ELF-1 (cell line): Measurements from ENCODE around the gene CT45A5.
"Not testable (repeated sequence)": the region's sequence is repeated elsewhere in the genome, so short reads cannot be mapped to it uniquely, and the experiment has no call there.

Experiments
- DNase-seq: peaks from one replicate; pipeline ENCODE4 v3.0.0-alpha.2; 2016; ENCODE audit warnings: low read depth, low spot score

The CT45A5 gene, protein sequence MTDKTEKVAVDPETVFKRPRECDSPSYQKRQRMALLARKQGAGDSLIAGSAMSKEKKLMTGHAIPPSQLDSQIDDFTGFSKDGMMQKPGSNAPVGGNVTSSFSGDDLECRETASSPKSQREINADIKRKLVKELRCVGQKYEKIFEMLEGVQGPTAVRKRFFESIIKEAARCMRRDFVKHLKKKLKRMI

DNA sequence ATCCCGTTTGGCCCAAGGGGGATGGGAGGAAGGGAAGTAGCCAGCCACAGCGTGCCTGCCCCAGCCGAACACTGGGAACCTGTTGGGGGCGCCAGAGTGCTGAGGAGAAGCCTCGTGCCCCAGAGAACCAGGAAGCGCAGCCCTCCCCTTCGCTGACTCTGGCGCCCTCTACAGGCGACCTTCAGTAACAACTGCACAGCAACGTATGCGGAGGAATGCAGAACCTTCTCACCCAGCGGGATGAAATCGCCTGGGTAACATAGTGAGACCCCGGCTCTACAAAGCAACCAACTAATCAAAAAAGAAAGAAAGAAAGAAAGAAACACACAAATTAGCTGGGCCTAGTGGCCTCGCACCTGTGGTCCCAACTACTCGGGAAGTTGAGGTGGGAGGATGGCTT, at the start of gene CT45A5:
Gene CT45A5 (minus strand): TSS at position 101 of the 400 bp plus-strand sequence. CDS start 3,774 bp downstream, outside the sequence.
- not testable (repeated sequence) for DNase-seq

DNA sequence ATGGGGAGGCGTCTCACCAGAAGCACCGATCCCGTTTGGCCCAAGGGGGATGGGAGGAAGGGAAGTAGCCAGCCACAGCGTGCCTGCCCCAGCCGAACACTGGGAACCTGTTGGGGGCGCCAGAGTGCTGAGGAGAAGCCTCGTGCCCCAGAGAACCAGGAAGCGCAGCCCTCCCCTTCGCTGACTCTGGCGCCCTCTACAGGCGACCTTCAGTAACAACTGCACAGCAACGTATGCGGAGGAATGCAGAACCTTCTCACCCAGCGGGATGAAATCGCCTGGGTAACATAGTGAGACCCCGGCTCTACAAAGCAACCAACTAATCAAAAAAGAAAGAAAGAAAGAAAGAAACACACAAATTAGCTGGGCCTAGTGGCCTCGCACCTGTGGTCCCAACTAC, 34.6 kb upstream of the CT45A5 start, which contains the start of gene CT45A2:
Gene CT45A2 (minus strand): TSS at position 101 of the 400 bp plus-strand sequence. CDS start 3,747 bp downstream, outside the sequence.
- DNase-seq: not testable (repeated sequence)

- DNase-seq: not testable (repeated sequence)
Observed at GRCh38 chrX:135802687-135803086, 17.4 kb upstream of the CT45A5 start, which contains the start of gene CT45A6. CT45A6 (minus strand) TSS chrX:135802787; CDS start chrX:135798993, 3,794 bp downstream.

- not testable (repeated sequence) for DNase-seq
Observed at GRCh38 chrX:135768091-135768490, 17.2 kb downstream of the CT45A5 start, which contains the start of gene CT45A3. CT45A3 (minus strand) TSS chrX:135768191; CDS start chrX:135764444, 3,747 bp downstream.

DNA sequence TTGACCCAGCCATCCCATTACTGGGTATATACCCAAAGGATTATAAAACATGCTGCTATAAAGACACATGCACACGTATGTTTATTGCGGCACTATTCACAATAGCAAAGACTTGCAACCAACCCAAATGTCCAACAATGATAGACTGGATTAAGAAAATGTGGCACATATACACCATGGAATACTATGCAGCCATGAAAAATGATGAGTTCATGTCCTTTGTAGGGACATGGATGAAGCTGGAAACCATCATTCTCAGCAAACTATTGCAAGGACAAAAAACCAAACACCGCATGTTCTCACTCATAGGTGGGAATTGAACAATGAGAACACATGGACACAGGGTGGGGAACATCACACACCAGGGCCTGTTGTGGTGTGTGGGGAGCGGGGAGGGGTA, 40.6 kb downstream of the CT45A5 start:
- DNase-seq: not testable (repeated sequence)

DNA sequence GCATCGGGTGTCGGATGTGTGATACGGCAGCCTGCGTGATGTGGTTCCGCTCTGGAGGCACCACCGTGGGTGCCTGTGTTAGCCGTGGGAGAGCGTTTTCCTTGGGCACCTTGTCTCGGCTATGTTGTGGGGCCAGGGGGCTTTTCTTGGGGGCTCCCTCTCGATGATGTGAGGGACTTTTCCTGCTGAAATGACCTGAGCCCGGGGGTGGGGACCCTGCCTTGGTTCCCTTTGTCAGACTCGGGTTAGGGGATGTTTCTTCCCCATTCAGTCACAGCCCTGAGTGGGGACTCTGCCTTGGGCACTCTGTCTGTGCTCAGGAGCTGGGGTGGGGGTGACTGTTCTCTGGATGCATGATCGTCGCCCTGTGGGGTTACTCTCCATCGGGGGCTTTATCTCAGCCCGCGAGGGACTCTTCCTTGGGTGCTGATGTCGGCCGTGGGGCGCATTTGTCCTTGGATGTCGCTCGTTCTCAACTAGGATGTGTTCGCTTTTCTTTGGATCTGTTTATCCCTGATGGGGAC, 44.0 kb downstream of the CT45A5 start:
- DNase-seq: no peak

DNA sequence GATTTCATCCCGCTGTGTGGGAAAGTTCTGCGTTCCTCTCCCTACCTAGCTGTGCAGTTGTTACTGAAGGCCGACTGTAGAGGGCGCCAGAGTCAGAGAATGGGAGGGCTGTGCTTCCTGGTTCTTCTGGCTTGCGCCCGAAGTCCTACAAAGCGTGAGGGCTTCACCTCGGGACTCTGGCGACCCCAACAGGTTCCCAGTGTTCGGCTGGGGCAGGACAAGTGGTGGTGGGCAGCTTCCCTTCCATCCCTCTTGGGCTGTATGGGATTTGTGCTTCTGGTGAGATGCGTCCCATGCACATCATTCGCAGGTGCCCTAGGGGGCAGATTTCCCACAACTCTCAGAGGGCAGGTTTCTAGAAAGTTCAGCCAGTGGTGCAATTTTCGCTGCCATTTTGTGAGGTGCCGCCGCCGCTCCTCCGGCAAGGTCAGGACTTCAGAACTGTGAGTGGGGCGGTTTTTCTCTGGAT, 44.6 kb downstream of the CT45A5 start:
- DNase-seq: peak; percentile 76

- no peak for DNase-seq
Observed at GRCh38 chrX:135737366-135738071, 47.8 kb downstream of the CT45A5 start.

GRCh38 chrX:135734666-135735065, 50.6 kb downstream of the CT45A5 start:
- not testable (repeated sequence) for DNase-seq
